Esophagus squamous epithelium (tissue), 5 donors: ENCODE data around the gene ARHGEF5. TPM values are rescaled to one million over a fixed set of nuclear protein-coding genes. Genes with fewer than 3 reads are reported as not detected.
A peak's percentile ranks its signal among the peaks of the same experiment; 100 is the strongest.

Experiments
- DNase-seq: peaks from one replicate; lab custom pipeline; 2025; lab: John Stamatoyannopoulos, UW
- H3K27ac ChIP-seq, 4 donors: fragments of 200-600 bp; sonication (generic); one replicate each; pipeline ENCODE4 v1.5.1; 2016 to 2019; ENCODE audit warnings: mild to moderate bottlenecking in 1 of 4
- H3K27me3 ChIP-seq, 4 donors: fragments of 200-600 bp; sonication (generic); 1 replicate in 3 of 4; 2 replicates in 1 of 4; pipeline versions ENCODE4 v1.5.1 to v1.6.0; 2017 to 2021; ENCODE audit warnings: antibody characterized with exemption in 1 of 4
- H3K36me3 ChIP-seq, 3 donors: fragments of 200-600 bp; sonication (generic); one replicate each; pipeline ENCODE4 v1.5.1; 2016 to 2019
- H3K4me1 ChIP-seq, 3 donors: fragments of 200-600 bp; sonication (generic); one replicate each; pipeline ENCODE4 v1.5.1; 2017 to 2019
- H3K4me3 ChIP-seq, 4 donors: fragments of 200-600 bp; sonication (generic); 1 replicate in 3 of 4; 2 replicates in 1 of 4; pipeline ENCODE4 v1.5.1; 2016 to 2019; ENCODE audit warnings: mild to moderate bottlenecking in 2 of 4, moderate library complexity in 1 of 4
- H3K9me3 ChIP-seq, 3 donors: fragments of 200-600 bp; sonication (generic); one replicate each; pipeline ENCODE4 v1.5.1; 2016 to 2019
- POLR2A ChIP-seq, 4 donors: fragments of 450-650 bp; IDR thresholded peaks; one replicate each; pipeline ENCODE4 v1.6.1; 2017; ENCODE audit warnings: antibody characterized with exemption in 4 of 4, mild to moderate bottlenecking in 4 of 4, moderate library complexity in 3 of 4
- WGBS, 2 donors: methylation state at CpG; one replicate each; pipeline ENCODE4 v1.1.5; 2018; 5-methylcytosine and 5-hydroxymethylcytosine counted together
- intact Hi-C: fragments of 100-400 bp; cut with DNase I; formaldehyde crosslinking; loops from one replicate; pipeline ENCODE4 v1.15.0; 2022
- total RNA-seq, 4 donors: library from RNA; depleted of rRNA; stranded (reverse); fragments of >200 nt; gene quantifications; one replicate each; pipeline ENCODE4 v1.1.0, GENCODE V29; 2016
- TF ChIP-seq, protein P1 (sequence below), 6 experiments: fragments of 450-650 bp in 4 of 6; fragments of 200-600 bp in 2 of 6; sonication (generic) in 2 of 6; IDR thresholded peaks; one replicate each; pipeline ENCODE4 v1.5.1; 2016 to 2019; ENCODE audit warnings: antibody characterized with exemption in 6 of 6, mild to moderate bottlenecking in 4 of 6, moderate library complexity in 4 of 6
- donor health status: DM: yes; HTN: yes; CAD: no.

Gene ARHGEF5
- total RNA-seq, 4 donors from 2014 or later = 29.2 to 59.3 (median 39.1) TPM

DNA sequence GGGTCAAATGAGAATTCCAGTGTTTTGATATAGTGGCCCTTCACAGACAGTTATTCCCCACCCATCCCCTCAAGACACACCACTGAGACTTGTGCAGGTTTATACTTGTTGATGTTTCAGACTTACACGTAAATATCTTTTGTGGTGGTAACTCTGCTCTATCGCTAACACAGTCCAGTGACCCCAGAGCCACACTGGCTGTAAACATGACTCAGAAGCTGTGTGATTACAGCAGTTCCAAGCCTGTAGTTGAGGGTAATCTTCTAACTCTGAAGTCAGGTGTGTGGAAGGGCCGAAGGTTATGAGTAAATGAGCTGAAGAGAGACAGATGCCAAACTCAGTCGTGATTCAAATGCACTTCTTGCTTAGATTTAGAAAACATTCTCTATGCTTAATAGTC is 28.9 kb downstream of the ARHGEF5 start:
- no peak for DNase-seq
- Histone ChIP-seq H3K36me3 (peaks cover 0 to 25% (median 7%) of the 10 kb centered on the region in 3 donors), H3K4me3 (no peak overlapping the region), H3K27ac (peak overlapping the region; percentile 25 to 59 (median 33)), H3K4me1 (peaks cover 0 to 17% (median 0%) of the 10 kb centered on the region in 3 donors), H3K9me3 (no peaks in the 10 kb centered on the region), H3K27me3 (no peaks in the 10 kb centered on the region)
- intact Hi-C loops = no loop called here
- 34 to 36% methylated on average over 4 of the region's 4 CpGs for WGBS, 2 donors
- TF ChIP-seq POLR2A (IDR thresholded peaks at IDR 0.05) = no peak
- TF ChIP-seq, protein P1, sequence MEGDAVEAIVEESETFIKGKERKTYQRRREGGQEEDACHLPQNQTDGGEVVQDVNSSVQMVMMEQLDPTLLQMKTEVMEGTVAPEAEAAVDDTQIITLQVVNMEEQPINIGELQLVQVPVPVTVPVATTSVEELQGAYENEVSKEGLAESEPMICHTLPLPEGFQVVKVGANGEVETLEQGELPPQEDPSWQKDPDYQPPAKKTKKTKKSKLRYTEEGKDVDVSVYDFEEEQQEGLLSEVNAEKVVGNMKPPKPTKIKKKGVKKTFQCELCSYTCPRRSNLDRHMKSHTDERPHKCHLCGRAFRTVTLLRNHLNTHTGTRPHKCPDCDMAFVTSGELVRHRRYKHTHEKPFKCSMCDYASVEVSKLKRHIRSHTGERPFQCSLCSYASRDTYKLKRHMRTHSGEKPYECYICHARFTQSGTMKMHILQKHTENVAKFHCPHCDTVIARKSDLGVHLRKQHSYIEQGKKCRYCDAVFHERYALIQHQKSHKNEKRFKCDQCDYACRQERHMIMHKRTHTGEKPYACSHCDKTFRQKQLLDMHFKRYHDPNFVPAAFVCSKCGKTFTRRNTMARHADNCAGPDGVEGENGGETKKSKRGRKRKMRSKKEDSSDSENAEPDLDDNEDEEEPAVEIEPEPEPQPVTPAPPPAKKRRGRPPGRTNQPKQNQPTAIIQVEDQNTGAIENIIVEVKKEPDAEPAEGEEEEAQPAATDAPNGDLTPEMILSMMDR (IDR thresholded peaks at IDR 0.05) = no peak

DNA sequence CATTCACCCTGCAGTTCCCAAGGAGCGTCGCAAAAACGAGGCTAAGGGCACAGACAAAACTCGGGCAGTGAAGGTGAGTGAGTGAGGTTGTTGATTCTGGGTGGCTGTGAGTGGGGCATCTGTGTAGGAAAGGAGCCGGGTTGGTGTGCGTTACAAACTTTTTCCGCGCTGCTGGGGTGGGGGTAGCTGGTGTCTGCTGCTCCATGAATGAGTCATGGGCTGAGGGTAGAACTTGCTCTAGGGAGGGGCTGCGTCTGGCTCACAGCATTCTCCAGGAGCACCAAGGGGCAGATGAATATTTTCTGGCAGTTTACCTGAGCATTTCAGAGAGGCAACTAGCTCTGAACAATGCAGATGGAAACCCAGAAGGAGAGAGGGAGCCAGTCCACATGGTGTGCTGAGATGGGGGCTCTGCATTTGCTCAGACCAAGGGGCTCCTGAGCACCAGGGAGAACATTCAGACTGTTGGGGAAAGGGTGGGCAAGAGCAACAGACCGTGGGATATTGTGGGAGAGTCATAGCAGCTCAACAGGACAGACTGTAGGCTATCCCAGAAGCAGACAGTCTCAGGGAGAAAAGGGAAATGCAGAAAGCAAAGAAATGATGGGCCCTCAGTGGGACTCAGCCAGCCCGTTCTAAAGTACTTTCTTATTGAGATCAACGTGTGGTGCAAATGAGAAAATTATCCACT is 29.5 kb downstream of the ARHGEF5 start:
- DNase-seq = no peak
- TF ChIP-seq POLR2A (IDR thresholded peaks at IDR 0.05) = no peak
- TF ChIP-seq, protein P1 (IDR thresholded peaks at IDR 0.05) = no peak

DNA sequence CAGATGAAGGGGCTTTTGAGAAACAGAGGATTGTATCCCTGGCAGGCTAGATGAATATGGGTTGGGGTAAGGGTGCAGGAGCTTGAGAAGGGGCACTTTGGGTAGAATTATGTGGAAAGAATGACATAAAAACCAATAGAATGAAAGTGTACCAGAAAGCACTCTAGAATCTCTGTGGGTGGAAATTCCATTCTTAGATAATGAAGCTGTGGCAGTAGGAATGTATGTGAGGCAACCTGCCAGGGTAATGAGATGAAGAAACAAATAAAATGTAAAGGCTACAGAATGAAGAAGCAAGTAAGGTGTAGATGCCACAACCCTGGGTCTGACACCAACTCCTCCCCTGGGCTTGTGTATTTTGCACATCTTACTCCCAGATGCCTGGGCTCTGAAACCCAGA is 31.5 kb downstream of the ARHGEF5 start:
- DNase-seq = no peak
- intact Hi-C loops = no loop called here

More for the DNA sequence above, 29.5 kb downstream of the ARHGEF5 start:
- Histone ChIP-seq H3K9me3 (no peaks in the 10 kb centered on the region), H3K27ac (peak overlapping the region; percentile 25 to 59 (median 33)), H3K4me1 (peaks cover 0 to 17% (median 0%) of the 10 kb centered on the region in 3 donors), H3K27me3 (no peaks in the 10 kb centered on the region), H3K36me3 (peaks cover 0 to 18% (median 5%) of the 10 kb centered on the region in 3 donors), H3K4me3 (no peak overlapping the region)
- intact Hi-C loops = no loop called here
- 48 to 58% methylated on average over 7 to 12 of the region's 12 CpGs for WGBS, 2 donors

DNA sequence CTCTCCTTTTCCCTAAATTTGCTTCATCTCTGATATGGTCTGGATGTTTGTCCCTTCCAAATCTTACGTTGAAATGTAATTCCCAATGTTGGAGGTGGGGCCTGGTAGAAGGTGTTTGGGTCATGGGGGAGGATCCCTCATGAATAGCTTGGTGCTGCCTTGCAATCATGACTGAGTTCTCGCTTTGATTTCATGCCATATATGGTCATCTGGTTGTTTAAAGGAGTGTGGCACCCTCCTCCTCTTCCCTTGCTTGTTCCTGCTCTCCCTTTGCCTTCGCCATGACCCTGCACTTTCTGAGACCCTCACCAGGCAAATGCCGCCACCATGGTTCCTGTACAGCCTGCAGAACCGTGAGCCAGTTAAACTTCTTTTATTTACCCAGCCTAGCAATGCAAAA is 33.7 kb downstream of the ARHGEF5 start:
- Histone ChIP-seq H3K4me1 (peaks cover 0 to 28% (median 0%) of the 10 kb centered on the region in 3 donors), H3K27ac (no peak overlapping the region), H3K9me3 (no peaks in the 10 kb centered on the region), H3K4me3 (no peak overlapping the region), H3K27me3 (no peaks in the 10 kb centered on the region), H3K36me3 (no peaks in the 10 kb centered on the region)
- TF ChIP-seq, protein P1 (IDR thresholded peaks at IDR 0.05) = no peak
- TF ChIP-seq POLR2A (IDR thresholded peaks at IDR 0.05) = no peak
- intact Hi-C loops = no loop called here
- DNase-seq = no peak
- 84 to 90% methylated on average over 4 to 5 of the region's 5 CpGs for WGBS, 2 donors

More for the DNA sequence above, 31.5 kb downstream of the ARHGEF5 start:
- Histone ChIP-seq H3K9me3 (no peaks in the 10 kb centered on the region), H3K4me3 (no peak overlapping the region), H3K27ac (no peak overlapping the region), H3K27me3 (no peaks in the 10 kb centered on the region), H3K36me3 (no peaks in the 10 kb centered on the region), H3K4me1 (peaks cover 0 to 24% (median 0%) of the 10 kb centered on the region in 3 donors)
- TF ChIP-seq POLR2A (IDR thresholded peaks at IDR 0.05) = no peak
- TF ChIP-seq, protein P1 (IDR thresholded peaks at IDR 0.05) = no peak

DNA sequence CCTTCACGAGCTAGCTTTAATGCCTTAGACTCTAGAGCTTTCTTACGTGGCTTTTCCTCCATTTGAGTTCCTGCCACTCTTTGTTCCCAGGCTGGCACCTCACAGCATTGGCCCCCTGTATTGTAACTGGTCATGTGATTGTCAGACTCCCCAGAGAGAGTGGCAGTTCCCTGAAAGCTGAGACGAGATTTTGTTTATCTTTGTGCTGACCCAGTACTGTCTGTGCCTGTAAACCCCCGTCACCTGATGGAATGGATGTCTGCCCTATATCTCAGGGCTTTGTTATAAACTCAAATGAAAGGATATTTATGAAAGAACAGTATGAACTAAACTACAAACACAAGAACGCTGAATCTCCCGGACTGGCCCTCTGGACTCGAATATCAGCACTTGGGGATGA is 35.3 kb downstream of the ARHGEF5 start:
- no peak overlapping the region for H3K4me3 ChIP-seq
- H3K4me1 ChIP-seq = peaks cover 0 to 13% (median 0%) of the 10 kb centered on the region in 3 donors
- intact Hi-C loops = no loop called here
- TF ChIP-seq POLR2A (IDR thresholded peaks at IDR 0.05) = no peak
- TF ChIP-seq, protein P1 (IDR thresholded peaks at IDR 0.05) = no peak
- no peaks in the 10 kb centered on the region for H3K27me3 ChIP-seq
- H3K27ac ChIP-seq = no peak overlapping the region
- no peaks in the 10 kb centered on the region for H3K9me3 ChIP-seq
- H3K36me3 ChIP-seq = no peaks in the 10 kb centered on the region
- WGBS, 2 donors = 64% methylated on average over 7 of the region's 7 CpGs
- DNase-seq = no peak
